ENCODE measurements around the gene SRRT. TPM values are rescaled to one million over a fixed set of nuclear protein-coding genes. Genes with fewer than 3 reads are reported as not detected.

SRRT gene
- total and polyA plus RNA-seq, 4 donors = 58.5 to 120 (median 78.0) TPM

GRCh38 chr7:100881136-100881535 lies 6.2 kb downstream of the SRRT start:
- Histone ChIP-seq H3K4me1 (ENCODE audit: control insufficient read depth in 5 of 5, insufficient read depth in 5 of 5, low read length in 5 of 5) (peaks cover 0 to 9% (median 4%) of the 10 kb centered on the region in 5 donors), H3K27ac (ENCODE audit: low read depth in 1 of 2, low read length in 1 of 2) (no peak overlapping the region), H3K4me3 (no peak overlapping the region), H3K27me3 (ENCODE audit: control insufficient read depth in 3 of 3, insufficient read depth in 3 of 3, low read length in 2 of 3) (no peaks in the 10 kb centered on the region), H3K9ac (ENCODE audit: insufficient read depth in 1 of 2, low read length in 2 of 2) (no peak overlapping the region), H3K36me3 (ENCODE audit: control insufficient read depth in 4 of 4, insufficient read depth in 4 of 4, low read length in 4 of 4) (peaks cover 22 to 65% (median 50%) of the 10 kb centered on the region in 4 donors), H3K9me3 (ENCODE audit: control insufficient read depth in 4 of 4, insufficient read depth in 3 of 4, low read length in 3 of 4) (no peaks in the 10 kb centered on the region)
- DNase-seq (no peak), ATAC-seq (ENCODE audit: insufficient read depth, low FRiP score) (no peak)
- WGBS, 2 donors = 96 to 97% methylated on average over 20 of the region's 20 CpGs
- TF ChIP-seq CTCF (IDR thresholded peaks at IDR 0.05; ENCODE audit: control extremely low read depth, extremely low read depth) = no peak

GRCh38 chr7:100882201-100882600 lies 7.3 kb downstream of the SRRT start:
- 94 to 96% methylated on average over 8 to 9 of the region's 9 CpGs for WGBS, 2 donors
- no peak for DNase-seq
- no peak for TF ChIP-seq CTCF (IDR thresholded peaks at IDR 0.05; ENCODE audit: control extremely low read depth, extremely low read depth)
- no peak for ATAC-seq (ENCODE audit: insufficient read depth, low FRiP score)
- no peak overlapping the region for H3K4me3 ChIP-seq
- H3K27ac ChIP-seq (ENCODE audit: low read depth in 1 of 2, low read length in 1 of 2) = no peak overlapping the region
- no peak overlapping the region for H3K9ac ChIP-seq (ENCODE audit: insufficient read depth in 1 of 2, low read length in 2 of 2)
- H3K9me3 ChIP-seq (ENCODE audit: control insufficient read depth in 4 of 4, insufficient read depth in 3 of 4, low read length in 3 of 4) = no peaks in the 10 kb centered on the region
- H3K4me1 ChIP-seq (ENCODE audit: control insufficient read depth in 5 of 5, insufficient read depth in 5 of 5, low read length in 5 of 5) = peaks cover 0 to 4% (median 3%) of the 10 kb centered on the region in 5 donors
- peaks cover 27 to 69% (median 60%) of the 10 kb centered on the region in 4 donors for H3K36me3 ChIP-seq (ENCODE audit: control insufficient read depth in 4 of 4, insufficient read depth in 4 of 4, low read length in 4 of 4)
- H3K27me3 ChIP-seq (ENCODE audit: control insufficient read depth in 3 of 3, insufficient read depth in 3 of 3, low read length in 2 of 3) = no peaks in the 10 kb centered on the region

- Histone ChIP-seq H3K4me1 (ENCODE audit: control insufficient read depth in 5 of 5, insufficient read depth in 5 of 5, low read length in 5 of 5) (peaks cover 0 to 11% (median 6%) of the 10 kb centered on the region in 5 donors), H3K36me3 (ENCODE audit: control insufficient read depth in 4 of 4, insufficient read depth in 4 of 4, low read length in 4 of 4) (peaks cover 25 to 70% (median 64%) of the 10 kb centered on the region in 4 donors), H3K9me3 (ENCODE audit: control insufficient read depth in 4 of 4, insufficient read depth in 3 of 4, low read length in 3 of 4) (no peaks in the 10 kb centered on the region), H3K9ac (ENCODE audit: insufficient read depth in 1 of 2, low read length in 2 of 2) (no peak overlapping the region), H3K4me3 (no peak overlapping the region), H3K27ac (ENCODE audit: low read depth in 1 of 2, low read length in 1 of 2) (no peak overlapping the region), H3K27me3 (ENCODE audit: control insufficient read depth in 3 of 3, insufficient read depth in 3 of 3, low read length in 2 of 3) (no peaks in the 10 kb centered on the region)
- no peak for TF ChIP-seq CTCF (IDR thresholded peaks at IDR 0.05; ENCODE audit: control extremely low read depth, extremely low read depth)
- no peak for ATAC-seq (ENCODE audit: insufficient read depth, low FRiP score)
- 95 to 97% methylated on average over 24 of the region's 24 CpGs for WGBS, 2 donors
- DNase-seq = no peak
Measured at GRCh38 chr7:100882785-100883526, 8.1 kb downstream of the SRRT start.

Measured in lung (tissue), 12 donors.